Kidney epithelial cell (primary cell): ENCODE data around the gene PRR22. TPM values are rescaled to one million over a fixed set of nuclear protein-coding genes. Genes with fewer than 3 reads are reported as not detected.

Source experiments
- DNase-seq: peaks from one replicate; pipeline ENCODE4 v3.0.0-alpha.2; 2010; ENCODE audit warnings: low read depth
- H3K27me3 ChIP-seq: 2 replicates; pipeline ENCODE4 v1.6.0; 2011; ENCODE audit warnings: low read length; ENCODE audit not compliant: control insufficient read depth, insufficient read depth
- H3K36me3 ChIP-seq: 2 replicates; pipeline ENCODE4 v1.5.1; 2011; ENCODE audit warnings: low read length; ENCODE audit not compliant: control insufficient read depth, insufficient read depth
- H3K4me3 ChIP-seq: 2 replicates; pipeline ENCODE4 v1.5.1; 2011; ENCODE audit warnings: low read depth, mild to moderate bottlenecking, control low read depth, low read length
- CTCF ChIP-seq: IDR thresholded peaks from 2 replicates; pipeline ENCODE4 v1.5.1; 2011; ENCODE audit warnings: mild to moderate bottlenecking, moderate library complexity, low read length, control low read depth, inconsistent platforms; ENCODE audit not compliant: insufficient read depth, poor library complexity, severe bottlenecking
- total RNA-seq: library from RNA; depleted of rRNA; stranded (reverse); fragments of >200 nt; gene quantifications from 2 replicates; pipeline ENCODE4 v1.2.3, GENCODE V29; 2015

PRR22 gene
- 1.4 and 2.2 TPM in 2 replicates for total RNA-seq

- DNase-seq, result no peak
- Histone ChIP-seq H3K36me3 (peaks cover 3% of the 10 kb centered on the region), H3K27me3 (no peaks in the 10 kb centered on the region), H3K4me3 (no peak within 1 kb of the TSS)
- no peak for TF ChIP-seq CTCF
These were observed at the start of gene PRR22 for GRCh38 chr19:5784581-5785147. TSS of gene PRR22 (minus strand) at chr19:5784746. CDS start at chr19:5784660, 86 bp downstream.

GRCh38 chr19:5832527-5833216 lies 48.1 kb upstream of the PRR22 start:
- no peak for DNase-seq
- no peaks in the 10 kb centered on the region for H3K36me3 ChIP-seq
- no peak for TF ChIP-seq CTCF

GRCh38 chr19:5832061-5832460 lies 47.5 kb upstream of the PRR22 start:
- no peak for TF ChIP-seq CTCF
- Histone ChIP-seq H3K36me3 (no peaks in the 10 kb centered on the region), H3K27me3 (peaks cover 11% of the 10 kb centered on the region), H3K4me3 (no peak overlapping the region)
- no peak for DNase-seq

More at GRCh38 chr19:5832527-5833216, 48.1 kb upstream of the PRR22 start:
- Histone ChIP-seq H3K27me3 (peaks cover 11% of the 10 kb centered on the region), H3K4me3 (no peak overlapping the region)

- no peak overlapping the region for H3K4me3 ChIP-seq
- no peak for DNase-seq
- no peaks in the 10 kb centered on the region for H3K36me3 ChIP-seq
- TF ChIP-seq CTCF, result no peak
- peaks cover 11% of the 10 kb centered on the region for H3K27me3 ChIP-seq
These were observed 46.6 kb upstream of the PRR22 start for GRCh38 chr19:5831159-5831558.

- H3K36me3 ChIP-seq, result no peaks in the 10 kb centered on the region
- peaks cover 9% of the 10 kb centered on the region for H3K27me3 ChIP-seq
- no peak for DNase-seq
- TF ChIP-seq CTCF, result no peak
- peak overlapping the region; percentile 58 for H3K4me3 ChIP-seq
These were observed 45.2 kb upstream of the PRR22 start for GRCh38 chr19:5829567-5830310.
